Fibroblast of mammary gland (primary cell): ENCODE data around the gene NR1H2.
A peak's percentile ranks its signal among the peaks of the same experiment; 100 is the strongest.

Source experiments
- DNase-seq: peaks from one replicate; pipeline ENCODE4 v3.0.0-alpha.2; 2010; ENCODE audit warnings: low read depth
- H3K4me3 ChIP-seq: 2 replicates; pipeline ENCODE4 v1.5.1; 2011; ENCODE audit warnings: low read depth, mild to moderate bottlenecking, low read length, moderate library complexity; ENCODE audit not compliant: control insufficient read depth
- TF ChIP-seq, protein P1 (sequence below): conservative IDR thresholded peaks from 2 replicates; pipeline ENCODE4 v1.5.1; 2011; ENCODE audit warnings: low read depth, low read length, inconsistent platforms; ENCODE audit not compliant: control insufficient read depth, insufficient read depth

NR1H2 gene

DNA sequence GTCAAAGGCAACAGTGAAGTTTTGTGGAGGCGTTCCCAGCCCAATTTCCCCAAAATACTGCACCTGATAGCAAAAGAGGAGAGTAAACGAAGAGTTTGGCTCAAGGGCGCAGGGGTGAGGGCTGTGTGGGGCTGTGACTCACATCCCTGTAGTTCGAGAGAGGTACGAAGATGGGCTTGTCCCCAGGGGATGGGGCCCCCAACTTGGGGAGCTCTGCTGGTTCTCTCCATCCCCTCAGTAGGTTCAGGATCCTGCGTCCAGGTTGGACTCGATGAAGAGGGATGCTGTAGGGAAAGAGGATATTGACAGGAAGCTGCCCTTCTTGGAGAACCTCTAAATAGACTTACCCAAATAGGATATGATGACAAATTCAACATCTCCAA lies 14.2 kb upstream of the NR1H2 start:
- TF ChIP-seq, protein P1, sequence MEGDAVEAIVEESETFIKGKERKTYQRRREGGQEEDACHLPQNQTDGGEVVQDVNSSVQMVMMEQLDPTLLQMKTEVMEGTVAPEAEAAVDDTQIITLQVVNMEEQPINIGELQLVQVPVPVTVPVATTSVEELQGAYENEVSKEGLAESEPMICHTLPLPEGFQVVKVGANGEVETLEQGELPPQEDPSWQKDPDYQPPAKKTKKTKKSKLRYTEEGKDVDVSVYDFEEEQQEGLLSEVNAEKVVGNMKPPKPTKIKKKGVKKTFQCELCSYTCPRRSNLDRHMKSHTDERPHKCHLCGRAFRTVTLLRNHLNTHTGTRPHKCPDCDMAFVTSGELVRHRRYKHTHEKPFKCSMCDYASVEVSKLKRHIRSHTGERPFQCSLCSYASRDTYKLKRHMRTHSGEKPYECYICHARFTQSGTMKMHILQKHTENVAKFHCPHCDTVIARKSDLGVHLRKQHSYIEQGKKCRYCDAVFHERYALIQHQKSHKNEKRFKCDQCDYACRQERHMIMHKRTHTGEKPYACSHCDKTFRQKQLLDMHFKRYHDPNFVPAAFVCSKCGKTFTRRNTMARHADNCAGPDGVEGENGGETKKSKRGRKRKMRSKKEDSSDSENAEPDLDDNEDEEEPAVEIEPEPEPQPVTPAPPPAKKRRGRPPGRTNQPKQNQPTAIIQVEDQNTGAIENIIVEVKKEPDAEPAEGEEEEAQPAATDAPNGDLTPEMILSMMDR = no peak
- H3K4me3 ChIP-seq = no peak overlapping the region
- no peak for DNase-seq

DNA sequence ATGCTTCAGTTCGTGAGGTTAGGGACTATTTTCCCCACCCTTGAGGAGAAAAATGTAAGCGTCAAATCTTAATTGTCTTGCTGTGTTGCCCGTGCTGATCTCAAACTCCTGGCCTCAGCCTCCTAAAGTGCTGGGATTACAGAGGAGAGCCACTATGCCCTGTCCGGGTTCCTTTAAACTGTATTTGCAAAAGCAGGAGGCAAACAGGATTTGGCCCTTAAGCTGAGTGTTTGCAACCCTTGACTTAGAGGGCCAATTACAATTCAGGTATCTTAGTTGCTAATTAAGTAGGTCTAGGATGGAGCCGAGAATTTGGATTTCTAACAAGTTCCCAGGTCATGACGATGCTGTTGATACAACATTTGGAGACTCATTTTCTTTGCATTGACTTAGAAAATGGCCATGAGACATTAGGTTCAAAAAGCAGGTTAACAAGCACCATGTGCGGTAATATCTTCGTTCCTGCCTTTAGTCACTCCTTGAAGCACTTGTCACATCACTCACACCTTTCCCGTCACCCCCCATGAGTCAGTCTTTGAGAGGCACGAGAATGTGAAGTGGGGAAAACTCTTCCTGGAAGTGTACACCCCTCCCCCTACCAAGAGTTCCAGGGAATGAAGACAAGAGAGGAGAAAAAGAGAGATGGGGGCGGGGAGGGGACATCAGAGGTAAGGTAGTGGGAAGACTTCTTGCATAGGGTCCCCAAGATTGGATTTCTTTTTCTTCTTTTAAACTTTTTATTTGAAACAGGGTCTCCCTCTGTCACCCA lies 13.4 kb upstream of the NR1H2 start:
- DNase-seq = no peak
- H3K4me3 ChIP-seq = no peak overlapping the region
- TF ChIP-seq, protein P1 = no peak

DNA sequence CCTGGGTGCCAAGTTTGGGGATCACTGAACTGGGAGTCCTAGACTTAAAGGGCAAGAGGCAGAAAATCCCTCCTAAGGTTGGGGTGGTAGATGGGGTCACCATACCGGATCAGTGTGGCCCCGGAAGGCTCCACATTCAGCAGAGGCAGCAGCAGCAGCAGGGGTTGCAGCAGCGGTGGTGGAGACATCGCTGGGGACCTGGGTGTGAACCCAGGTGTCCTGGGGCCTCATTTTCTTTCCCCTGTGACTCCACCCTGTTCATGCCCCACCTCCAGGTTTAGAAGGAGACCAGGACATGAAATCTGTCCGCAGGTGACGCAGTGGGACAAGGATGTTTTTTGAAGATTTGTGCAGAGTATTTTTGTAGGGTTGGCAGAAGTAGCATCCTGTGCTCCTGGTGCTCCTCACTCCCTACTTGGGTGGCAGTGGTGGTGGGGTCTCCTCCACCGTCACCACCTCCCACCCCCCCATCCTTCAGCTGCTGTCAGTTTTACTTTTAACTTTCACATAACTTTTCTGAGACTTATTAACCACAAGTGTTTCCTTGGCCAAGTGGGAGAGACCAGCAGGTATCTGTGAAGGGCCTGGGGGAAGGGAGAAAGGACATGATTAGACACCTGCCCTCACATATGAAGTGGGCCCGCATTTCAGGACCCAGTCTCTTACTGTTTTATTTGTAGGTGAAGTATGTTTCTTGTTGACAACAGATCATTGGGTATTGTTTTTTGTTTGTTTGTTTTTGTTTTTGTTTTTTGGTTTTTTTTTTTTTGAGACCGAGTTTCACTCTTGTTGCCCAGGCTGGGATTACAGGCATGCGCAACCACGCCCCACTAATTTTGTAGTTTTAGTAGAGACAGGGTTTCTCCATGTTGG lies 10.6 kb upstream of the NR1H2 start, which contains the start of gene NAPSA:
Gene NAPSA, minus strand, starts transcription at position 206 of the 873 bp plus-strand sequence. Its CDS starts 18 bp downstream, at position 188.
- no peak for DNase-seq
- TF ChIP-seq, protein P1 = no peak
- no peak within 1 kb of the TSS for H3K4me3 ChIP-seq

DNA sequence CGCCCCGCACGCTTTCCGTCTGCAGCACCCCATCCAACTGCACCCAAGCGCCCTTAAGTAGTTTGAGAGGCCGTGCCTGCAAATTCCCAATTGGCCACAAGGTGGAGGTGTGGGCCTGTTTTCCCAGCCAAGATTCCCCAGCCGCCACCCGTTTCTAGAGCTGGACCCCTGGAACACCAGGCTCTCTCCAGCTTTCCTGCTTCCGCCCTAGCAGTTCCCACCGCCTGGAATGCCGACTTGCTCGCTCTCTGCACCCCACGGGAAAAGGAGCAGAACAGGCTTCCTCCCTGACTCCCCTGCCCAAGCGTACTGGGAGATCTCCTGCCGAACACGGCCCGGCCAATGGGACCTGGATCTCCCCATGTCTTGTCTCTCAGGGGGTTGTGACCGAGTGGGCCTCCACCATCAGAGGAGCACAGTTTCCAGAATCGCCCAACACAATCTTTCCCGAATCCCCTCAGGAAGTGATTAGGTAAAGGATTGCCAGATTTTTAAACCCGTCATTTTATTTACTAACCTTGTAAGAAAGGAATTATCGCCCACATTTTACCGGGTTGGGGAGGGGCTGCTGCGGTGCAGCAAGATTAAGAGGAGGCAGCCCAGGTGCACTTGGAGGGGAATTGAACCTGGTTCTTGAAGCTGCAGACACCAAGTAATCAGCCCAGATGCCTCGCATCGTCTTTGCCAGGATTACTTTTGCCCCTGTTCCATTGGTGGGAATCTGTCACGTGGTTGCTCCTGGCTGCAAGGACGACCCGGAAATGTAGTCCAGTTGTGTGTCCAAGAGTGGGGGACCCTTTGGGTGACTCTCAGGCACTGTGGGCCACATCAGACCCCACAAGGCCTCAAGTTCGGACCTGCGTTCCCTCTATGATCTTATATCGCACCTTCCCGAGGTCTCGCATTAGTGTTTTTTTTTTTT lies 7.3 kb upstream of the NR1H2 start:
- peak overlapping the region; percentile 81 for H3K4me3 ChIP-seq
- peak; percentile 88 for DNase-seq
- TF ChIP-seq, protein P1 = peak; percentile 75

DNA sequence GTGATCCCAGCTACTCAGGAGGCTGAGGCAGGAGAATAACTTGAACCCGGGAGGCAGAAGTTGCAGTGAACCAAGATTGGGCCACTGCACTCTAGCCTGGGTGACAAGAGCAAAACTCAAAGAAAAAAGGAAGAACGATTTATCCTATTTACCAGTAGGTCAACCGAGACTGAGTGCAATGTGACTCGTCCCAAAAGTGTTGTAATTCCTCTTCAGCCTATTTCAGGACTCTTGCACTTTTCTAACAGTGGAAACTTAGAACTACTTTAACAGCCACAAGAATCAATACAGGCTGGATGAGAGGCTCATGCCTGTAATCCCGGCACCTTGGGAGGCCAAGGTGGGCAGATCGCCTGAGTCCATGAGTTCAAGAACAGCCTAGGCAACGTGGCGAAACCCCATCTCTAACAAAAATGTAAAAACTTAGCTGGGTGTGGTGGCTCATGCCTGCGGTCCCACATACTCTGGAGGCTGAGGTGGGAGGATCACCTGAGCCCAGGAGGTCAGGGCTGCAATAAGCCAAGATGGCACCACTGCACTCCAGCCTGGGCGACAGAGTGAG lies 4.3 kb upstream of the NR1H2 start:
- TF ChIP-seq, protein P1 = no peak
- H3K4me3 ChIP-seq = no peak overlapping the region
- DNase-seq = peak; percentile 23

DNA sequence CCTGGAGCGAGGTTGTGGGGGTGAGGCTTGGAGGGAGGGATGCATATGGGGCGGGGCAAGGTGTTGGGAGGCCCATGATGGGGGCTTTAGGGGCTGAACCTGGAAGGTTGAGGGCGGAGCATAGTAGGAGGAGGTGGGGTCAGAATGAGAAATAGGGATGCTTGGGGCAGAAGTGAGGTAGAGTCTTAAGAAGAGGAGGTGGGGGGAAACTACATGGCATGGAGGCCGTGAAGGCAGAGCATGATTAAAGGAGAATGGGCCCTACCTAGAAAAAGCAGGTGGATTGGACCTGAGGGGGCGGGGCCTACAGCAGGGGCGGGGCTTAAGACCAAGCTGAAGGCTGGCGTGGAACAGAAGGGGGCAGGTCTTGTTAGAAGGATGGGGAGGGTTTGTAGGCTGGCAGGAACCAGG lies 799 bp downstream of the NR1H2 start:
- TF ChIP-seq, protein P1 = no peak
- peak; percentile 17 for DNase-seq

More for the DNA sequence above, 799 bp downstream of the NR1H2 start:
- peak overlapping the region; percentile 17 for H3K4me3 ChIP-seq
